ENCODE data around the gene CLDN14.

Gene CLDN14, protein sequence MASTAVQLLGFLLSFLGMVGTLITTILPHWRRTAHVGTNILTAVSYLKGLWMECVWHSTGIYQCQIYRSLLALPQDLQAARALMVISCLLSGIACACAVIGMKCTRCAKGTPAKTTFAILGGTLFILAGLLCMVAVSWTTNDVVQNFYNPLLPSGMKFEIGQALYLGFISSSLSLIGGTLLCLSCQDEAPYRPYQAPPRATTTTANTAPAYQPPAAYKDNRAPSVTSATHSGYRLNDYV

GRCh38 chr21:36479415-36480402 lies at the start of gene CLDN14:
Gene CLDN14 (minus strand): TSS chr21:36480122. CDS start chr21:36461695, 18,427 bp downstream.
- in situ Hi-C loops (cut with MboI; ENCODE audit: low sequenced_read_pairs), result no loop called here

DNA sequence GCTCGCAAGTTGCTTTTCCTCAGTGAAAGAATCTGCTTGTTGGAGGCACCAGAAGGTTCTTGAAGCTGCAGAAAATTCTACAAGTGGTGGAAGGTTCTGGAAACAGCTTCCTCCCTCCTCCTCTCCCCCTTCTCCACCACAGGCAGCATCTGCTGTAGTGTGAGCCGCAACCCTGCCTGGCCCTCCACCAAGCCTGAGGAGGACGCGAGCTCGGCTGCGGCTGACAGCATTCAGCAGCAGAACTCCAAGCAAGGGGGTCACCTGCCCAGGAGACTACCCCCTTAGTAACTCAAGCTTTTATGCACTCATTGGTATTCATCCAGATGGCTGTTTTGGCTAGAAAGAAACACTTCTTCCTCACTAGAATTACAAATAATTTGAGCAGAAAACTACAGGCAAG lies 48.8 kb upstream of the CLDN14 start:
- in situ Hi-C loops (cut with MboI; ENCODE audit: low sequenced_read_pairs), result no loop called here

GRCh38 chr21:36527317-36527716 lies 47.4 kb upstream of the CLDN14 start:
- in situ Hi-C loops (cut with MboI; ENCODE audit: low sequenced_read_pairs), result no loop called here

GRCh38 chr21:36526104-36526503 lies 46.2 kb upstream of the CLDN14 start:
- in situ Hi-C loops (cut with MboI; ENCODE audit: low sequenced_read_pairs), result no loop called here

DNA sequence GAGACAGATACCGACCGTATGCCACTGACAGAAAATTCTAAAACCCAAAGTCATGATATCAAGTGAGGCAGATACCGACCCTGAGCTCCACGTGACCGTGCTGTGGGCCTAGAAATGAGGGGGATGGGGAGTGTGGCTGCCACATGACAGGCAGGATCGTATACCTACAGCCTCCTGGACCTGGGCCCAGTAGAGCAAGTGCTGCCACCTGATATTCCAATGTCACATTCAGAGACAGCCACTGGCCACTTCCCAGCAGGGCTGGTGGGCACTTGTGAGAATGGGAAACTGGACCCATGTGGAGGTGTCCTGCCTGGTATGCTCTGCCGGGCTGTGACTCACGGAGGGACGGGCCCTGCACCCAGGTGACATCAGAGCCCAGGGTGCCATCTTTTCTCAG lies 44.6 kb upstream of the CLDN14 start:
- in situ Hi-C loops (cut with MboI; ENCODE audit: low sequenced_read_pairs), result no loop called here

GRCh38 chr21:36522219-36522808 lies 42.4 kb upstream of the CLDN14 start:
- in situ Hi-C loops (cut with MboI; ENCODE audit: low sequenced_read_pairs), result no loop called here

DNA sequence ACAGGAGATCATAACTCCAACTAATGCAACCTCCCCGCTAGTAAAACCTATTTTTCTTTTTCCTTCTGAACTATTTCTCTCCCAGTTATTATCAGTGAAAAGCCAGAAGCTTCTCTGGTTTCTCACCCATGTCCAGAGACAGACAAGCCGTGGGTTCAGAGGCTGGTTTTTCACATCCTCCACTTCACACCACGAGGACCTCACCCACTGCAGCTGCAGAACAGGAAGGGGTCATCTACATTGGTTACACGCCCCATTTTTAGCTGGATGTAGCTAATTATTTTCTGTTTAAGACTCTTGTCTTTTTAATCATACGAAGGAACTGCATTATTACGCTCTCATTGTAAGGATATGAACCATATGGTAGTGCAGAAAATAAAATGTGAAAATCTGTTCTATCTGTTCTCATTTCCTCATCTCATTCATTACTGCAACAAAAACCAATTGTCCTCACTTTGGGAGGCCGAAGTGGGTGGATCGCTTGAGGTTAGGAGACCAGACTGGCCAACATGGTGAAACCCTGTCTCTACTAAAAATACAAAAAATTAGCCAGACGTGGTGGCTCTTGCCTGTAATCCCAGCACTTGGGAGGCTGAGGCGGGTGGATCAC lies 39.1 kb upstream of the CLDN14 start:
- in situ Hi-C loops (cut with MboI; ENCODE audit: low sequenced_read_pairs), result no loop called here

- in situ Hi-C loops (cut with MboI; ENCODE audit: low sequenced_read_pairs), result no loop called here
These were observed 37.6 kb upstream of the CLDN14 start for GRCh38 chr21:36517366-36518075.

DNA sequence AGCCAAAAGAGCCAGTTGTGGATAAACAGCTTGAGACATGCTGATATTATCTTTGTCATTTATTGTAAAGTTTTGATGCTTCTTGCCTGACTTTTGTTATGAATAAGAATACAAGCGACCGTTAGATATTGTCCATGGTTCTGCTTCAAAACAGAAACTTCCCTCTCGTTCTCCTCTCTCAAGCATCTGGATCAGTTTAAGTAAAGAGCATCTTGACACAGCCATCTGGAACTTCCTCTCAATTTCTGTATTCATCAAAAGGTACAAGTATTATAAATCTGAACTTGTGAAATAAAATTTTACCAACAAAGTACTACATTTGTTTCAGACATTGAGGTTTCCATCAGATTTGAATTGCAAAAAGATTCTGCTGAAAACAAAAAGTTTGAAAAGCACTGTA lies 36.4 kb upstream of the CLDN14 start:
- in situ Hi-C loops (cut with MboI; ENCODE audit: low sequenced_read_pairs), result no loop called here

DNA sequence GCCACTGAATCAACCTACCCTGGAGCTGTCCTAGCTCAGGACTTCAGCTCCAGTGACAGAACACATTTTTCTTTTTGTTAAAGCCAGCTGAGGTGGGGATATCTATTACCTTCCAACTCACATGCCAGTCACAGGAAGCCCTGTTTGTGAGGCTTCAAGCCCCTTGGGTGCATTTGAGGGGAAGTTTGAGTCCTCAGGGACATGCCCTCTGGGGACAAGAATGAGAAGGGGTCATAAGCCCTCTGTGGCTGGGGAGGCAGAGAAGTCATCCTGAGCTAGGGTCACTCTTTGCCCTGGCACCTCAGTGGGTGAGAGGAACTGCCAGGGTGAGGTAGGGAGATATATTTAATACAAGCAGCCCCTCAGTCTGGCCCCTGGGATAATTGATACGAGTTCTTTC lies 33.5 kb upstream of the CLDN14 start:
- in situ Hi-C loops (cut with MboI; ENCODE audit: low sequenced_read_pairs), result no loop called here

GRCh38 chr21:36512971-36513370 lies 33.0 kb upstream of the CLDN14 start:
- in situ Hi-C loops (cut with MboI; ENCODE audit: low sequenced_read_pairs), result no loop called here

- in situ Hi-C loops (cut with MboI; ENCODE audit: low sequenced_read_pairs), result no loop called here
These were observed 31.7 kb upstream of the CLDN14 start for GRCh38 chr21:36511484-36512220.

GRCh38 chr21:36510911-36511310 lies 31.0 kb upstream of the CLDN14 start:
- in situ Hi-C loops (cut with MboI; ENCODE audit: low sequenced_read_pairs), result no loop called here

- in situ Hi-C loops (cut with MboI; ENCODE audit: low sequenced_read_pairs), result no loop called here
These were observed 30.2 kb upstream of the CLDN14 start for GRCh38 chr21:36509973-36510664.

DNA sequence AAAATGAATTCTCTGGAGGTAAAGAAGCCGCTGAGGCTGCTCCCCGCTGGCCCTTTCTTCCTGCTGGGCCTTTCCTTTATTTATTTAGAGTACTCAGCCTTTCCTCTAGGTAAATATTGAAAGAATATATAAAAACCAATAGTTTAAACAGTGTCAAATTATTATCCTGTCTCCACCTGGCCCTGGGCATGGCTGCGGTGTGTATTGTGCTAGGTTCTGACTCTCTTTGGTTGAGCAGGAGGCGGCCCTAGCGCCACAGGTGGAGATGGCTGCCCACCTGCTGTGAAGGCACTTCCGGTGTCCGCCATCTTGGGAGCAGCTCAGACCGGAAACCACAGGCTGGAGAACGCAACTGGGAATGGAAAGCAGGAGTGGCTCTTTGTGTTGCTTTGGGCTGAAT lies 29.0 kb upstream of the CLDN14 start:
- in situ Hi-C loops (cut with MboI; ENCODE audit: low sequenced_read_pairs), result no loop called here

GRCh38 chr21:36507397-36508018 lies 27.6 kb upstream of the CLDN14 start:
- in situ Hi-C loops (cut with MboI; ENCODE audit: low sequenced_read_pairs), result no loop called here

DNA sequence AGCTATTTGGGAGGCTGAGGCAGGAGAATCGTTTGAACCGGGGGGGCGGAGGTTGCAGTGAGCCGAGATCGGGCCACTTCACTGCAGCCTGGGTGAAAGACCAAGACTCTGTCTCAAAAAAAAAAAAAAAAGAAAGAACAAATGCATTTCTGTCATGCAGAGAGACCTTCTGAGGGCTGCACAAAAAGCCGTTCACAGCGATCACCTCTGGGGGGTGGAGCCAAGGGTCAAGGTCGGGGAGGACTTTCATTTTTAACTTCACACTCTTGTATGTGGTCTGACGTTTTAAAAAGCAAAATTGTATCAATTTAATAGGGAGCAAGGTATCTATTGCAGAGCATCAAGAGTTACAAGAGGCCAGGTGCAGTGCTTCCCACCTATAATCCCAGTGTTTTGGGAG lies 26.6 kb upstream of the CLDN14 start:
- in situ Hi-C loops (cut with MboI; ENCODE audit: low sequenced_read_pairs), result no loop called here

- in situ Hi-C loops (cut with MboI; ENCODE audit: low sequenced_read_pairs), result no loop called here
These were observed 24.4 kb upstream of the CLDN14 start for GRCh38 chr21:36504067-36505058.
